H1 (cell line): ENCODE results near the gene PALM. TPM values are rescaled to one million over a fixed set of nuclear protein-coding genes. Genes with fewer than 3 reads are reported as not detected.

Experiments used
- CTCF ChIA-PET: fragments of 300-600 bp; sonication (Branson Sonifier 250); formaldehyde crosslinking; loops from one replicate; lab custom pipeline; 2021; ENCODE audit not compliant: partially characterized antibody; lab: Charles Lee
- POLR2A ChIA-PET: fragments of 300-600 bp; sonication (Branson Sonifier 250); formaldehyde crosslinking; loops from one replicate; lab custom pipeline; 2021; ENCODE audit warnings: inconsistent platforms; ENCODE audit not compliant: partially characterized antibody; lab: Charles Lee
- DNase-seq, 2 experiments: peaks; one replicate each; pipeline versions ENCODE4 v3.0.0 to v3.0.0-alpha.2; 2010 to 2022; ENCODE audit warnings: low spot score in 2 of 2, low read depth in 1 of 2, mixed read lengths in 1 of 2
- FAIRE-seq: peaks from 2 replicates; lab custom pipeline; 2011; peaks lifted over from hg19 to GRCh38; lab: Jason Lieb, UNC
- H2AFZ ChIP-seq: 2 replicates; pipeline ENCODE4 v1.8.1; 2012; ENCODE audit warnings: low read length, inconsistent platforms
- H2AK5ac ChIP-seq: 2 replicates; pipeline ENCODE4 v1.6.1; 2013; ENCODE audit warnings: low read depth, low read length
- H2BK120ac ChIP-seq: replicated peaks from 2 replicates; pipeline ENCODE3; 2013; ENCODE audit warnings: low read depth, low read length, inconsistent platforms
- H2BK12ac ChIP-seq: 2 replicates; pipeline ENCODE4 v1.6.1; 2013; ENCODE audit warnings: low read depth, low read length
- H2BK15ac ChIP-seq: 2 replicates; pipeline ENCODE4 v1.6.1; 2013; ENCODE audit warnings: low read length
- H2BK20ac ChIP-seq: 2 replicates; pipeline ENCODE4 v1.6.1; 2013; ENCODE audit warnings: low read length
- H2BK5ac ChIP-seq: 2 replicates; pipeline ENCODE4 v1.6.1; 2013; ENCODE audit warnings: low read depth, low read length
- H3K14ac ChIP-seq: 2 replicates; pipeline ENCODE4 v1.6.1; 2013; ENCODE audit warnings: inconsistent platforms; ENCODE audit not compliant: insufficient read length
- H3K18ac ChIP-seq: 2 replicates; pipeline ENCODE4 v1.6.1; 2013; ENCODE audit warnings: low read length; ENCODE audit errors: extremely low read depth
- H3K23ac ChIP-seq: 2 replicates; pipeline ENCODE4 v1.6.1; 2013; ENCODE audit warnings: inconsistent platforms; ENCODE audit not compliant: insufficient read length
- H3K23me2 ChIP-seq: 2 replicates; pipeline ENCODE4 v1.6.1; 2013; ENCODE audit warnings: low read depth, low read length
- H3K27ac ChIP-seq: 2 replicates; pipeline ENCODE4 v1.6.1; 2011; ENCODE audit warnings: low read depth, low read length, inconsistent platforms
- H3K27me3 ChIP-seq, 4 experiments: replicated peaks in 1 of 4; 1 replicate in 1 of 4; 2 replicates in 3 of 4; pipeline versions ENCODE4 v1.6.1 to v1.8.1; 2011 to 2013; ENCODE audit warnings: low read length in 3 of 4, mild to moderate bottlenecking in 3 of 4, inconsistent platforms in 2 of 4, mixed read lengths in 2 of 4, moderate library complexity in 1 of 4; ENCODE audit not compliant: control insufficient read depth in 3 of 4, insufficient read depth in 3 of 4; ENCODE audit errors: extremely low read depth in 1 of 4
- H3K36me3 ChIP-seq, 4 experiments: 2 replicates each; pipeline versions ENCODE4 v1.6.1 to v1.8.1; 2011 to 2013; ENCODE audit warnings: mild to moderate bottlenecking in 4 of 4, low read length in 3 of 4, moderate library complexity in 2 of 4, control low read depth in 1 of 4, inconsistent platforms in 1 of 4; ENCODE audit not compliant: insufficient read depth in 4 of 4, control insufficient read depth in 2 of 4
- H3K4ac ChIP-seq: replicated peaks from 2 replicates; pipeline ENCODE3; 2013; ENCODE audit warnings: low read length, low read depth, mixed read lengths, inconsistent platforms; ENCODE audit not compliant: insufficient read length
- H3K4me1 ChIP-seq, 4 experiments: replicated peaks in 1 of 4; 1 replicate in 1 of 4; 2 replicates in 3 of 4; pipeline versions ENCODE4 v1.6.1 to v1.8.1; 2011 to 2013; ENCODE audit warnings: low read length in 3 of 4, inconsistent platforms in 2 of 4, mixed read lengths in 1 of 4; ENCODE audit not compliant: insufficient read depth in 4 of 4, control insufficient read depth in 3 of 4
- H3K4me2 ChIP-seq, 2 experiments: 2 replicates each; pipeline versions ENCODE4 v1.6.1 to v1.8.1; 2011 to 2013; ENCODE audit warnings: low read depth in 2 of 2, low read length in 2 of 2, control low read depth in 1 of 2, inconsistent platforms in 1 of 2, mild to moderate bottlenecking in 1 of 2; ENCODE audit not compliant: insufficient read depth in 1 of 2
- H3K4me3 ChIP-seq, 4 experiments: fragments of 200-600, 300-600 bp in 1 of 4; sonication (generic), shearing (Covaris generic), sonication (Bioruptor Twin) in 1 of 4; 2 replicates each; pipeline versions ENCODE4 v1.5.1 to v1.8.1; 2011 to 2016; ENCODE audit warnings: low read length in 4 of 4, low read depth in 3 of 4, control low read depth in 2 of 4, inconsistent platforms in 2 of 4, mild to moderate bottlenecking in 2 of 4, mixed read lengths in 1 of 4, moderate library complexity in 1 of 4; ENCODE audit not compliant: insufficient read depth in 2 of 4; ENCODE audit errors: extremely low read depth in 1 of 4
- H3K56ac ChIP-seq: replicated peaks from 2 replicates; pipeline ENCODE3; 2013; ENCODE audit warnings: low read depth, mild to moderate bottlenecking, mixed read lengths, low read length, inconsistent platforms; ENCODE audit not compliant: insufficient read length
- H3K79me1 ChIP-seq: 2 replicates; pipeline ENCODE4 v1.6.1; 2013; ENCODE audit warnings: low read depth, low read length, control low read depth
- H3K79me2 ChIP-seq, 2 experiments: 2 replicates each; pipeline versions ENCODE4 v1.6.1 to v1.8.1; 2012 to 2013; ENCODE audit warnings: low read length in 2 of 2, mild to moderate bottlenecking in 2 of 2, inconsistent platforms in 1 of 2; ENCODE audit not compliant: insufficient read depth in 2 of 2, control insufficient read depth in 1 of 2
- H3K9ac ChIP-seq, 4 experiments: replicated peaks in 1 of 4; 1 replicate in 1 of 4; 2 replicates in 3 of 4; pipeline versions ENCODE4 v1.6.1 to v1.8.1; 2011 to 2013; ENCODE audit warnings: low read depth in 3 of 4, low read length in 3 of 4, control low read depth in 2 of 4, mild to moderate bottlenecking in 2 of 4, moderate library complexity in 2 of 4, inconsistent platforms in 1 of 4; ENCODE audit errors: extremely low read depth in 1 of 4
- H3K9me3 ChIP-seq, 2 experiments: 2 replicates each; pipeline versions ENCODE4 v1.6.1 to v1.8.1; 2012 to 2013; ENCODE audit warnings: mild to moderate bottlenecking in 2 of 2, moderate library complexity in 2 of 2, control low read depth in 1 of 2, inconsistent platforms in 1 of 2, low read depth in 1 of 2, low read length in 1 of 2, mixed read lengths in 1 of 2; ENCODE audit not compliant: insufficient read depth in 2 of 2
- H4K20me1 ChIP-seq, 2 experiments: replicated peaks in 1 of 2; 2 replicates each; pipeline versions ENCODE3 to v1.8.1; 2011 to 2013; ENCODE audit warnings: inconsistent platforms in 2 of 2, low read length in 2 of 2, mild to moderate bottlenecking in 1 of 2; ENCODE audit not compliant: insufficient read depth in 2 of 2, control insufficient read depth in 1 of 2
- H4K5ac ChIP-seq: 2 replicates; pipeline ENCODE4 v1.6.1; 2013; ENCODE audit warnings: low read length, low read depth, mixed read lengths, inconsistent platforms; ENCODE audit not compliant: insufficient read length
- H4K8ac ChIP-seq: 2 replicates; pipeline ENCODE4 v1.8.0; 2013; ENCODE audit warnings: mild to moderate bottlenecking, moderate library complexity, low read length, inconsistent platforms; ENCODE audit not compliant: insufficient read depth; ENCODE audit errors: extremely low read depth
- H4K91ac ChIP-seq: replicated peaks from 2 replicates; pipeline ENCODE3; 2013; ENCODE audit warnings: low read length, mixed read lengths, inconsistent platforms; ENCODE audit not compliant: insufficient read length
- BACH1 ChIP-seq: IDR thresholded peaks from 2 replicates; pipeline ENCODE4 v1.6.1; 2012; ENCODE audit warnings: low read length, improper control_type of control experiment
- CHD2 ChIP-seq: IDR thresholded peaks from 2 replicates; pipeline ENCODE4 v1.6.1; 2012; ENCODE audit warnings: low read length, improper control_type of control experiment
- EGR1 ChIP-seq: IDR thresholded peaks from 2 replicates; pipeline ENCODE4 v1.6.1; 2011; ENCODE audit warnings: low read depth, low read length, borderline replicate concordance
- EP300 ChIP-seq, 2 experiments: IDR thresholded peaks; 1 replicate in 1 of 2; 2 replicates in 1 of 2; pipeline ENCODE4 v1.6.1; 2011 to 2012; ENCODE audit warnings: low read depth in 2 of 2, low read length in 2 of 2, mild to moderate bottlenecking in 2 of 2, borderline replicate concordance in 1 of 2, inconsistent platforms in 1 of 2, moderate library complexity in 1 of 2
- JUN ChIP-seq: IDR thresholded peaks from 2 replicates; pipeline ENCODE4 v1.6.1; 2011; ENCODE audit warnings: low read depth, mild to moderate bottlenecking, improper control_type of control experiment, low read length
- KDM1A ChIP-seq: fragments of 200-600, 300-600 bp; sonication (generic); IDR thresholded peaks from 2 replicates; pipeline ENCODE4 v1.7.1; 2016; ENCODE audit warnings: mild to moderate bottlenecking, low read length, borderline replicate concordance
- POLR2AphosphoS5 ChIP-seq: IDR thresholded peaks from 2 replicates; pipeline ENCODE4 v1.6.1; 2011; ENCODE audit warnings: low read depth, low read length
- POU5F1 ChIP-seq: IDR thresholded peaks from 2 replicates; pipeline ENCODE4 v1.6.1; 2011; ENCODE audit warnings: low read depth, mild to moderate bottlenecking, low read length, moderate library complexity
- RFX5 ChIP-seq: IDR thresholded peaks from 2 replicates; pipeline ENCODE4 v1.6.1; 2011; ENCODE audit warnings: low read depth, low read length, improper control_type of control experiment, borderline replicate concordance
- RXRA ChIP-seq: IDR thresholded peaks from 2 replicates; pipeline ENCODE4 v1.6.1; 2011; ENCODE audit warnings: low read depth, mild to moderate bottlenecking, low read length, moderate library complexity; ENCODE audit not compliant: insufficient read depth
- TAF1 ChIP-seq: IDR thresholded peaks from 2 replicates; pipeline ENCODE4 v1.6.1; 2011; ENCODE audit warnings: mild to moderate bottlenecking, low read depth, low read length
- WGBS, 2 experiments: shearing (Covaris generic) in 1 of 2; methylation state at CpG; one replicate each; pipeline versions ENCODE4 v1.1.6 to v1.1.7; 2013 to 2015; ENCODE audit warnings: low lambda C conversion rate in 2 of 2, mixed read lengths in 2 of 2, inconsistent platforms in 1 of 2, low coverage in 1 of 2, missing lambda C conversion rate in 1 of 2; ENCODE audit not compliant: insufficient replicate concordance in 2 of 2, insufficient coverage in 1 of 2, insufficient read length in 1 of 2; ENCODE audit errors: extremely low coverage in 1 of 2, missing lambda C conversion rate in 1 of 2; 5-methylcytosine and 5-hydroxymethylcytosine counted together
- polyA plus RNA-seq, 7 experiments: library from polyadenylated mRNA; depleted of rRNA in 3 of 7; stranded (reverse) in 5 of 7; unstranded in 2 of 7; fragments of >200 nt in 5 of 7; fragments of 200-250 nt in 2 of 7; gene quantifications; 1 replicate in 5 of 7; 2 replicates in 1 of 7; 4 replicates in 1 of 7; pipeline versions ENCODE4 v1.2.1 to v1.2.3, GENCODE V29; 2011 to 2013; ENCODE audit warnings: missing spikeins in 2 of 7, mixed read lengths in 2 of 7
- total RNA-seq: library from RNA; stranded (reverse); fragmentation: NEBNext Ultra II Directional; extraction: Animal tissue kit (Norgen Biotek cat#: 25700); gene quantifications from 2 replicates; pipeline ENCODE4 v1.2.1, GENCODE V29; 2021
- TF ChIP-seq, protein P1 (sequence below): IDR thresholded peaks from 2 replicates; pipeline ENCODE4 v1.6.1; 2011; ENCODE audit warnings: low read length, improper control_type of control experiment

PALM gene
- total and polyA plus RNA-seq, 2 of the 8 experiments (the other 6 are each of a cell fraction or from before 2014, with no cell fraction given), result 5.7 to 16.5 TPM

DNA sequence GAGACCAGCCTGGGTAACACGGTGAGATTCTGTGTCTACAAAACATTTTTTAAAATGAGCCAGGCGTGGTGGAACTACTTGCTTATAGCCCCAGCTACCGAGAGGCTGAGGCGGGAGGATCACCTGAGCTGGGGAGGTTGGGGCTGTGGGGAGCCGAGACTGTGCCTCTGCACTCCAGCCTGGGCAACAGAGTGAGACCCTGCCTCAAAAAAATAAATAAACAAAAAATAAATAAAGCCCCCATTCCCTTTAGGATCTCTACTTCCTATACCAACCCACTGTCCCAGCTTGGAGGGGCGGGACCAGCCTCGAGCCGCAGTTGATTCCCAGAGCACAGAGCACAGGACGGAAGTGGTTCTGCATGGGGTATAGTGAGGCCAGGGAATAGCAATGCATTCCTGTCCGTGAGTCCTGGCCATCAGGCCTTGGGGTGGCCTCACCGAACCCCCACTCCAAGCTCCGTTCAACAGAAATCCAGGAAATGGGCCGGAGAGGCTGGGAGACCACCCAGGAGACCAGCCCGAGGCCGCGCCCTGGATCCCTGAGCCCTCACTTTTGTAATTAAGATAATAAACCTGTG, 83.7 kb downstream of the PALM start:
- ChIA-PET POLR2A (interaction anchor here (1.0 to 6.7 kb wide), 5 partner anchors 8 to 22 kb away, joined by 3 to 85 read pairs (median 10); partner anchors contain the start of gene PTBP1), CTCF (interaction anchor here (0.9 to 5.2 kb wide), 4 partner anchors 8 to 23 kb away, joined by 3 to 23 read pairs (median 6); no protein-coding TSS in a partner anchor)
- WGBS, 2 experiments, result 87% methylated on average over 16 of the region's 16 CpGs; no CpG with 5 or more reads in 1 of the 2 experiments
- TF ChIP-seq TAF1, result no peak
- TF ChIP-seq EGR1, result no peak
- no peak for TF ChIP-seq KDM1A
- TF ChIP-seq JUN, result no peak
- TF ChIP-seq CHD2, result no peak
- no peak for TF ChIP-seq RFX5
- TF ChIP-seq EP300 (IDR thresholded peaks at IDR 0.05; ENCODE audit: borderline replicate concordance in 1 of 2, low read depth in 2 of 2, low read length in 2 of 2), result no peak
- TF ChIP-seq BACH1, result no peak
- TF ChIP-seq, protein P1, sequence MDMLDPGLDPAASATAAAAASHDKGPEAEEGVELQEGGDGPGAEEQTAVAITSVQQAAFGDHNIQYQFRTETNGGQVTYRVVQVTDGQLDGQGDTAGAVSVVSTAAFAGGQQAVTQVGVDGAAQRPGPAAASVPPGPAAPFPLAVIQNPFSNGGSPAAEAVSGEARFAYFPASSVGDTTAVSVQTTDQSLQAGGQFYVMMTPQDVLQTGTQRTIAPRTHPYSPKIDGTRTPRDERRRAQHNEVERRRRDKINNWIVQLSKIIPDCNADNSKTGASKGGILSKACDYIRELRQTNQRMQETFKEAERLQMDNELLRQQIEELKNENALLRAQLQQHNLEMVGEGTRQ, result no peak
- no peak for TF ChIP-seq POU5F1
- TF ChIP-seq POLR2AphosphoS5, result no peak
- TF ChIP-seq RXRA, result no peak

More for the DNA sequence above, 83.7 kb downstream of the PALM start:
- Histone ChIP-seq H3K79me1 (no peaks in the 10 kb centered on the region; the same call in 1 of the 2 replicates), H3K4me3 (no peak overlapping the region), H3K79me2 (no peaks in the 10 kb centered on the region), H2AFZ (no peak overlapping the region), H3K36me3 (no peaks in the 10 kb centered on the region), H4K5ac (no peak overlapping the region), H3K4ac (no peak overlapping the region), H3K9me3 (no peaks in the 10 kb centered on the region), H3K23me2 (peaks cover 2% of the 10 kb centered on the region; the same call in 1 of the 2 replicates), H3K23ac (no peak overlapping the region), H2AK5ac (0 out of 2 replicates have a peak overlapping the region, but pooled peaks have one; percentile 53), H3K18ac (peak overlapping the region; percentile 71; the same call in 1 of the 2 replicates), H2BK5ac (peak overlapping the region; percentile 60; the same call in 1 of the 2 replicates), H3K56ac (no peak overlapping the region), H2BK12ac (peak overlapping the region; percentile 92; the same call in 1 of the 2 replicates), H4K20me1 (no peaks in the 10 kb centered on the region), H2BK15ac (no peak overlapping the region), H3K27me3 (no peaks in the 10 kb centered on the region), H2BK20ac (0 out of 2 replicates have a peak overlapping the region, but pooled peaks have one; percentile 40), H3K4me2 (no peak overlapping the region), H4K8ac (no peak overlapping the region), H2BK120ac (no peak overlapping the region), H3K27ac (no peak overlapping the region; the same call in 1 of the 2 replicates), H3K9ac (no peak overlapping the region), H3K4me1 (peaks cover 0 to 36% (median 17%) of the 10 kb centered on the region in 4 experiments; a peak in 6 of 7 replicates), H3K14ac (no peak overlapping the region), H4K91ac (no peak overlapping the region)
- FAIRE-seq (no peak), DNase-seq (no peak)
